Breast epithelium (tissue), 3 donors: Measurements from ENCODE around the gene GRIN1.

Experiments
- CTCF ChIP-seq, 3 donors: fragments of 450-650 bp; IDR thresholded peaks; one replicate each; pipeline ENCODE4 v1.5.1; 2016 to 2017; ENCODE audit warnings: antibody characterized with exemption in 3 of 3, mild to moderate bottlenecking in 3 of 3, moderate library complexity in 3 of 3
- POLR2AphosphoS5 ChIP-seq, 3 donors: sonication (generic); formaldehyde crosslinking; IDR thresholded peaks; one replicate each; pipeline ENCODE4 v1.6.1; 2017; ENCODE audit warnings: antibody characterized with exemption in 3 of 3

GRCh38 chr9:137213160-137214060 lies 74.5 kb downstream of the GRIN1 start:
- no peak for TF ChIP-seq CTCF (IDR thresholded peaks at IDR 0.05)
- TF ChIP-seq POLR2AphosphoS5 (IDR thresholded peaks at IDR 0.05) = no peak
